ENCODE data around the gene KIRREL3.

The KIRREL3 gene

DNA sequence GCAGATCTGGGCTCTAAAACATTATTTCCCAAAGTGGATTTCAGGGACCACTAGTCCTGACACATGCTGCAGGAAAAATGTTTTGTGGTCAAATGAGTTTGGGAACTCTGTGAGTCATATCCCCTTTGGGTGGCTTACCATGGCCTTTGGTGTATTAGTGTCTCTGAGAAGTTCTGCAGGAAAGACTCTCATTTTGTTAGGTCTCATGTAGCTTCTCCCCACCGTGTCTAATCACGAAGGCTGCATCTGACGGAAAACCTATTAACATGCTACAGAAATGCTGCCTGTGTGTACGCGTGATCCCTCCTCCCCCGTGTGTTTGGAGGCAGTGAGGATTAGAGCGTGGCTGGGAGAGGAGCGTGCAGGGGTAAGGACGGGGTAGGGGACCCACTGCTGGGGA, 453.4 kb downstream of the KIRREL3 start:
- Mint-ChIP-seq H3K4me3 (no peak overlapping the region), H3K36me3 (ENCODE audit: low read depth) (no peaks in the 10 kb centered on the region), H3K4me1 (ENCODE audit: low read depth) (no peaks in the 10 kb centered on the region), H3K27ac (no peak overlapping the region), H3K9me3 (no peaks in the 10 kb centered on the region), H3K27me3 (peaks cover 14% of the 10 kb centered on the region)

DNA sequence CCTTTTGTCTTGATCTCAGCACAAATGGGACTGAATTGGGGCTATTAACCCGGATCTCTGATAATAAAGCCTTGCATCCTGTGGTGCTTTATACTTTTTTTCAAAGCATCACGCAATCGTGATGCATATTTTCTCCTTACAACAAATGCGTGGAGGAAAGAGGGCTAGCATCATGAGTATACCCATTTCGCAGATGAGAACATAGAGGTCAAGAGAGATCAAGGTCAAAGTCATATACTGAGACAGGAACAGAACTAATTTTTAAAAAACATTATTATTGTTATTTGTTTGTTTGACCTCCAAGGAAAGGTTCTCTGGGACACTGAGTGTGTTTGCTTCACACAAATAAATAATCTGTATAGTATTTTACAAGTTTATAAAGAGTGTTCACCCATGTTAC, 453.9 kb downstream of the KIRREL3 start:
- Mint-ChIP-seq H3K4me3 (no peak overlapping the region), H3K4me1 (ENCODE audit: low read depth) (no peaks in the 10 kb centered on the region), H3K36me3 (ENCODE audit: low read depth) (no peaks in the 10 kb centered on the region), H3K27me3 (peaks cover 14% of the 10 kb centered on the region), H3K27ac (no peak overlapping the region), H3K9me3 (no peaks in the 10 kb centered on the region)

DNA sequence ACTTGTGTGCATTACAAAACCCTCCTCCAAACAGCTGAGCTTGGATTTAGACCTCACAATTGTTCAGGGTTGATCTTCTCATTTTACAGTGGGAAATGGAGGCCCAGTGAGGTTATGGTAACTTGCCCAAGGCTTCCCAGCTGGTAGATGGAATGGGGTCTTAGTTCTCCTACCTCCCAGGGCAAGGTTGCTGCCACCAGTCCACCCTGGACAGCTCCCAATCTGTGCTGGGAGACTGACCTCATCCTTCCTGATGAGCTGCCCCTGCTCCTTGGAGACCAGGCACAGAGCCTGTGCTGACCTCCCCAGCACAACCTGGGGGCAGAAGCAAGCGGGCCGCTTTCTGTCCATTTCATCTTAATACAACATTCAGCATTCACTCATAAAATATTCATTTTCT, 454.4 kb downstream of the KIRREL3 start:
- Mint-ChIP-seq H3K4me3 (no peak overlapping the region), H3K9me3 (no peaks in the 10 kb centered on the region), H3K27me3 (peaks cover 14% of the 10 kb centered on the region), H3K27ac (no peak overlapping the region), H3K36me3 (ENCODE audit: low read depth) (no peaks in the 10 kb centered on the region), H3K4me1 (ENCODE audit: low read depth) (no peaks in the 10 kb centered on the region)

DNA sequence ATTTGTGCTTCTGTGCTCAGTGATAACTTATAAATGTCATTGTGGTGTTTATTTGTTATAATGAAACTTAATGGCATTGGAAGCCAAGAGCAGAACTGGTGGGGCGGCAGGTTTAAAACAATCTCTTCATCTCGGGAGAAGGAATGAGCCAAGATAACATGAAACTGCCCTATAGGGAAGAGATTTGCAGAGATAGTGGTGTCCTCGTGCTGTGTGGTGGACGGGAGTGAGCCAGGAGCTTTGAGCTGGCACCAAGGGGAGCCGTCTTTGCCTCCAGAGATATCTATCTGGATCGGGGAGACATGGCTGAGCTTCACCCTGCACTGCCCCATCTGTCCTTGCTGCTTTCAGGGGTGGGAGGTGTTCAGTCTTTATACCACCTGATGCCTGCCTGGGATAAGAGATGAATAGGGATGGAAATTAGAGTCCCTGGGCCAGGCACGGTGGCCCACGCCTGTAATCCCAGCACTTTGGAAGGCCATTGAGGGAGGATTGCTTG, 455.5 kb downstream of the KIRREL3 start:
- H3K27ac Mint-ChIP-seq = no peak overlapping the region
- H3K27me3 Mint-ChIP-seq = peaks cover 14% of the 10 kb centered on the region
- H3K4me3 Mint-ChIP-seq = no peak overlapping the region
- H3K36me3 Mint-ChIP-seq (ENCODE audit: low read depth) = no peaks in the 10 kb centered on the region
- H3K9me3 Mint-ChIP-seq = no peaks in the 10 kb centered on the region
- no peaks in the 10 kb centered on the region for H3K4me1 Mint-ChIP-seq (ENCODE audit: low read depth)

DNA sequence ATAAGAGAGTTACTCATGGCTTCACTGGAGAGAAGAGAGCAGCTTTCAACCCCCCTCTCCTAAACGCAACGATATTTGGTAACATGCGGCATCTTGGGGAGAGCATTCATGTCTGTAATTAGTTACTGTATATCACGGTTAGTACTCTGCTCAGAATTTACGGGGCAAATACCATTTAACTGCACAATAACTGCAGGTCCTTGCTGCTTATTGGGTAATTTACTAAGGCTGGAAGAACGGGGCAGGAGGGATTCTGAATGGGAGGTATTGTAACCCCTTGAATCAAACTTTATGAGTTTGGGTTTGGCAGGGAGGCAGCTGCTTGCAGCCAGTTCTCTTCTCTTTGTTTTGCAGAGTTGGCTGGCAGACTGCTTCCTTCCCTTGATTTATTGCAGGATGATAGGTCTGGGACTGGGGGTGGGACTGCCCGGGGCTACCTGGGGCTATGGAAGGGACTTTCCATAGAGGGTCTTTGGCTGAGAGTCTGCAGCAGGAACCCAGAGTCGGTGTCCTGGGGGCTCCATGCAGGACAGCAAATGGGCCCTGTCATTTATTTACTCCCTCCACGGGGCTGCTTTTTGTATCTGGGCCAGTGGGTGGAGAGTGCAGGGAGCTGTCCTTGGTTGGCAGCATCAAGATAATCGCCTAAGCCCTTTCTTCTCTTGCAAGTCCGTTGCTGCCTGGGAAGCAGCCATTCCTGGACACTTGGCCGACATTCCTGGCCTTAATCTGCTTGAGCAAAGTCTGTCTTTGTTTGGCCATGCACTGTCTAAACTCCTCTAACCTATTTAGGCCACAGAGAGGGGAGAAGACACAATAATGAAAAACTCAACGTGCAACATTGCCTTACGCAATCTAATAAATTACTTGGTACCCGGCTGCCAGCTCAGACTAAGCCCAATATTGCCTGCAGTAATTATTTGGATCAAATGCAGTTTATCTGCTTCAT, 456.2 kb downstream of the KIRREL3 start:
- H3K4me3 Mint-ChIP-seq = no peak overlapping the region
- H3K4me1 Mint-ChIP-seq (ENCODE audit: low read depth) = no peaks in the 10 kb centered on the region
- H3K9me3 Mint-ChIP-seq = no peaks in the 10 kb centered on the region
- H3K27me3 Mint-ChIP-seq = peaks cover 14% of the 10 kb centered on the region
- H3K36me3 Mint-ChIP-seq (ENCODE audit: low read depth) = no peaks in the 10 kb centered on the region
- H3K27ac Mint-ChIP-seq = no peak overlapping the region

DNA sequence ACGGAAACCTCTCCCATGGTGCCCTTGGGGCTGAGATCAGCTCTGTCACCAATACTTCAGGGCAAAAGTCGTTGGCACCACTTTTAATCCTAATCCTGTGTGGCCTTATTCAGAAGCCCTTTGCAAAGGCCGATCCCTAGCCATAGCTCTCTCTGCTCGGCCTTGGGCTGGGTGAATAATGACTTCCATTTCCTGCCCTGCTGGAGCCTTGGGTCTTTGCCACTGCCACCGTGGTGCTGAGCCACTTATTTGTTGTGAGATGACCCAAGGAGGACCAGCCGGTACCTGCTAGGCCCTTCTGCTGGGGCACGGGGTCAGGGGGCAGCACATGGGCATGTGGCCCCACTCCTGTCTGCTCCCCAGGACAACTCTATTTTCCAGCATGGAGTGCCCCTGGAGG, 456.9 kb downstream of the KIRREL3 start:
- Mint-ChIP-seq H3K9me3 (no peaks in the 10 kb centered on the region), H3K27ac (no peak overlapping the region), H3K36me3 (ENCODE audit: low read depth) (no peaks in the 10 kb centered on the region), H3K4me1 (ENCODE audit: low read depth) (no peaks in the 10 kb centered on the region), H3K4me3 (no peak overlapping the region), H3K27me3 (peaks cover 15% of the 10 kb centered on the region)

DNA sequence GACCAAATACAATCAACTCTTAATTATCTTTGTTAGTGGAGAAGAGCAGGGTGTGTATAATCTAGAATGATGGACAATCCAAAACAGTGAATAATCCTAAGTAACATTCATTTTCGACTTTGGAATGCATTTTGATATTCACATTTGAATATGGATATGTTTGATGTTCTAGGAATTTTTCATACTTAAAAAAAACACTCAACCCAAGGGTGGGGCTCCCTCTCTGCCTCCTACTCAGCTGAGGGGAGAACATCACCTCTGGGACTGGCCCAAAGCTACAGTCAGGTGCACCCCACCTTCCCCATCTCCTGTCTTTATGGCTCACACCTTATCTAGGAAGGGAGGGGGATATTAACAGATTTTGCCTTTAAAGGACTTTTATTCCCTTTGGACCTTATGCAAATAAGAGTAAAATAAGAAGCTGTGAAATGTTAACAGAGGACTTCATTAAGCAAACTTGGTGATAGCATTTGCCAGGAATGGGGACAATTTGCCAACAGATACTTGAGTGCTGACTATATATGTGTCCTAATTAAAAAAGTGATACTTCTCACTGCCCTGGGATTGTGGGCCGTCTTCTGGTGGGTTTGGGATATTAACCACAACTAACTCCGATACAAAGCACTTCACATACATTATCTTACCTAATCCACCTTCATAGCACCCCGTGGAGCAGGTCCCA, 458.1 kb downstream of the KIRREL3 start:
- H3K9me3 Mint-ChIP-seq = no peaks in the 10 kb centered on the region
- H3K27me3 Mint-ChIP-seq = peaks cover 17% of the 10 kb centered on the region
- H3K27ac Mint-ChIP-seq = no peak overlapping the region
- H3K4me3 Mint-ChIP-seq = no peak overlapping the region
- H3K4me1 Mint-ChIP-seq (ENCODE audit: low read depth) = no peaks in the 10 kb centered on the region
- H3K36me3 Mint-ChIP-seq (ENCODE audit: low read depth) = no peaks in the 10 kb centered on the region

DNA sequence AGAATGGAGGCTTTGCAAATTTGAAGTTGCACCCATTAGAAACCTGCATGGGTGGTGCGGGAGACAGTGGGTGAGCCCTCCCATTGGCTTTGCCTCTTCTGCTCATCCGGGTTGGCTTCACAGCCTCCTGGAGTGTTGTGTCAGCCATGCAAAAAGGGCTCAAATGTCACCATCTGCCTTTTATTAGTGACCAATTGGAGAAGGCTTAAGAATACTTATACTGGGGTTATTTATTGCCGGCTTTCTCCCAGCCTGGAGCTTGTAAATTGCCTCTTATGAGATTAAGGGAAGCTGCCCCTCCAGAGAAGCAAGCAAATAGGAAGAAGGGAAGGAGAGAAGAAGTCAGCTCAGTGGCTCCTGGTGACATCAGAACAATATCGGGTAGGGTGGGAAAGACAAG, 462.5 kb downstream of the KIRREL3 start:
- Mint-ChIP-seq H3K27me3 (peaks cover 7% of the 10 kb centered on the region), H3K27ac (no peak overlapping the region), H3K4me3 (no peak overlapping the region), H3K36me3 (ENCODE audit: low read depth) (no peaks in the 10 kb centered on the region), H3K9me3 (no peaks in the 10 kb centered on the region), H3K4me1 (ENCODE audit: low read depth) (no peaks in the 10 kb centered on the region)

DNA sequence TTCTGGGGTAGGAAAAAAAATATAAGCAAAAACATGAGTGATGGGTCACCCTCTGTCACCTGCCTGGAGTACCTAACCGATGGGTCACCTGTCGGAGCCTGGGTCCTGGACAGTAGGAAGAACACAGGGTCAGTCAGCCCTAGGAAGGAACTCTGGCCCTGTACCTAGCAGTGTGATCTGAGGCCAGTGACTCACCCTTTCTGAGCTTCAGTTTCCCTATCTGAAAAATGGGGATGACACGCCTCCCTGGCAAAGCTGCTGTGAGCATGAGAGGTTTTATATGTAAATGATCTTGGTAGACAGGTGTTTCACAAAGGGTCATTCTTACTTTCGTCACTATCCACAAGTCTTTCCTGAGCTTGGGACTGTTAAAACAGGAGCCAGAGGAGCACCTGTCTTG, 463.1 kb downstream of the KIRREL3 start:
- H3K9me3 Mint-ChIP-seq = no peaks in the 10 kb centered on the region
- peaks cover 3% of the 10 kb centered on the region for H3K27me3 Mint-ChIP-seq
- H3K36me3 Mint-ChIP-seq (ENCODE audit: low read depth) = no peaks in the 10 kb centered on the region
- no peak overlapping the region for H3K4me3 Mint-ChIP-seq
- H3K4me1 Mint-ChIP-seq (ENCODE audit: low read depth) = no peaks in the 10 kb centered on the region
- H3K27ac Mint-ChIP-seq = no peak overlapping the region

DNA sequence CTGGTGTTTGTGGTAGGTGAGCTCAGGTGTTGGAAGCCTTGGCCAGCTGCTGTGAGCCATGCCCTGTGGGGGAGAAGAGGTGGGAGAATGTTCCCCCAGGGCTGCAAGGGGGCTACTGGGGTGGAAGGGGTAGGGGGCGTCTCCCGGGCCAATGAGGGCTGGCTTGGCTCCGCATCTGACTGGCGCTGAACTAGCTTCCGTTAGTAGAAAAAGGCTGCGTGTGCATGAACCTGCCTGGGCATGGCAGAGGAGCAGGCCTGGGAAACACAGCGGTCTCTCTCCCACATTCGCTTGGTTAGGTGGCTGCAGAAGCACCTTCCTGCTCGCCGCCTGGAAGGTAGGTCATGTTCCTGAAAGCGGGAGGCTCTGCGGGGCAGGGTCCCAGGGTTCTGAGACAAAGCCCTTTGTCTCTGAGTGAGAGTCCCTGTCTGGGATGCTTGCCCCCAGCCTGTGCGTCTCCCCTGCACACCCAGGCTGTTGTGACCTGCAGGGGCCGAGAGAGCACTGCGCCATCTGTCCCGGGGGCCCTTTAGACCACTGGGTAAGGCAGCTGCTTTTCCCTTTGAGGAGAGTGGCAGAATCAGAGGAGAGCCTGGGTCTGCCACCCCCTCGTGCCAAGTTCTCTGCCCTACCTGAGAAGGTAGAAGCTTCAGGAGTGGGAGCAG, 466.3 kb downstream of the KIRREL3 start:
- H3K36me3 Mint-ChIP-seq (ENCODE audit: low read depth) = no peaks in the 10 kb centered on the region
- H3K27me3 Mint-ChIP-seq = peaks cover 10% of the 10 kb centered on the region

DNA sequence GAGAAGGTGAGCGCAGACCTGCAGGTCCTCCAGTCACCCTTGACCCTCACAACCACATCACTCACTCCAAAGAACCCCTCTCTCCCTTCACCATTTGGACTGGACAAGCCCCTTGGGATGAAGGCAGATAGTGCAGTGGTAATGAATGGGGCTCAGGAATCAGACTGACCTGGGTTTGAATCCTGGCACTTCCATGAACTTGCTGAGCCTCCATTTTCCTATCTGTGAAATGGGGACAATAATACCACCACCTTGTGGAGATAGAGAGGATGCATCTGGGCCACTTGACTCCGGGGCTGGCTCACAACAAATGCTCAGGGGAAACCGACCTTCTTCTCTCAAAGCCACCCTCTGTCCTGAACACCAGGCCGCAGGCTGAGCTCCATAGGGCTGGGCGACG, 467.0 kb downstream of the KIRREL3 start:
- Mint-ChIP-seq H3K27me3 (peaks cover 8% of the 10 kb centered on the region), H3K27ac (no peak overlapping the region), H3K36me3 (ENCODE audit: low read depth) (no peaks in the 10 kb centered on the region)

More for the DNA sequence above, 466.3 kb downstream of the KIRREL3 start:
- Mint-ChIP-seq H3K4me1 (ENCODE audit: low read depth) (no peaks in the 10 kb centered on the region), H3K9me3 (no peaks in the 10 kb centered on the region), H3K4me3 (no peak overlapping the region), H3K27ac (no peak overlapping the region)

DNA sequence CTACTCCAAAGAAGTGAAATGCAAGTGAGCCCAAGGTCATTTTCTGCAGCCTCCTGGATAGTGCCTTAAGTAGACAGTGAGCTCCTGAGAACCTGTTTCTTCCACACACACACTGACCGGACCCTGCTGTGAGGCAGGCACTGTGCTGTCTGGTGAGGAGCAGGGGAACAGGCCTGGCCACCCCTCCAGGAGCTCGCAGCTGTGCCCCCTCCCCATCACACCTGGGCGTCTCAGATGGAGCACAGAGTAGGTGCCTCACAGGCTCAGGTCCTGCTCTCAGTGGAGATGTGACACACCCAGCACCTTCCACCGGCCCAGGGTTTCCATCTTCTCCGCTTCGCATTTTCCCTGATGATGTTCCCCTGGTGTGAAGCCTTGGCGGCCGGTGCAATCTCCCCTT, 470.2 kb downstream of the KIRREL3 start:
- no peaks in the 10 kb centered on the region for H3K36me3 Mint-ChIP-seq (ENCODE audit: low read depth)
- no peaks in the 10 kb centered on the region for H3K9me3 Mint-ChIP-seq
- H3K27ac Mint-ChIP-seq = no peak overlapping the region
- peaks cover 13% of the 10 kb centered on the region for H3K27me3 Mint-ChIP-seq
- H3K4me3 Mint-ChIP-seq = no peak overlapping the region
- no peaks in the 10 kb centered on the region for H3K4me1 Mint-ChIP-seq (ENCODE audit: low read depth)

More for the DNA sequence above, 467.0 kb downstream of the KIRREL3 start:
- Mint-ChIP-seq H3K4me3 (no peak overlapping the region), H3K9me3 (no peaks in the 10 kb centered on the region), H3K4me1 (ENCODE audit: low read depth) (no peaks in the 10 kb centered on the region)

DNA sequence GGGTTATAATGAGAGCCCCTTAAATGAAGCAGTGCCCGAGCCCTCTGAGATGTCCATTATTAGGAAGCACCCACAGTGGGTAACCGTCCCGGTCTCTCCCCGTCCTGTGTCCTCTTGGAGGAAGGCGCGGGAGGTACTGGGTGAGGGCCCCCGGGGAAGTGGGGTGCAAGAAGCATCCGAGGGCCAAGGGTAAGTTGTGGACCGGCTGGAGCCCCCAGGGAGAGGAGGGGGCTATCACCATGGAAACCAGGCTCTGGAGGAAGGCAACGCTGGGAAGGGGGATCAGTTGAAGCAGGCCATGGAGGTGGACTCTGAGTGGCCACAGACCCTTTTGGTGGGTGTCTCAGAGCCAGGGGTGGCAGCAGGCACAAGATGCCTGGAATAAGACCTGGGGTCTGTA, 471.5 kb downstream of the KIRREL3 start:
- Mint-ChIP-seq H3K27me3 (peaks cover 13% of the 10 kb centered on the region), H3K27ac (no peak overlapping the region), H3K36me3 (ENCODE audit: low read depth) (no peaks in the 10 kb centered on the region), H3K4me1 (ENCODE audit: low read depth) (no peaks in the 10 kb centered on the region), H3K4me3 (no peak overlapping the region), H3K9me3 (no peaks in the 10 kb centered on the region)

DNA sequence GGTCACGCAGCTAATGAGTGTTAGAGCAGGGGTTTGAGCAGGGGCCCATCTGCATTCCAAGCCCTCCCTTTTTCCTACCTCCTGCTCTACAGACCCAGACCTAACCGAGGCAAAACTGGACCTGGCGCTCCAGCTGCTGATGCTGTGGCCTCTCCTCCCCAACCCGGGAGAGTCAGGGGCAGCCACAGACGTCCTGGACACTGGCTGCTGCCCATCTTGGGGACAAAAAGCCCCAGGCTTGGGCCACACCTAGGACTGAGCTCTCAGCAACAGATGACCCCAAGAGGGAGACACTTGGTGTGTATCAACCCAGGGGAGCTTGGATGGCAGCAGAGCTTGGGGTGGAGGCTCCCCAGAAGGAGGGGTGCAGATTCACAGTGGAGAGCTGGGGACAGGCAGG, 472.5 kb downstream of the KIRREL3 start:
- no peaks in the 10 kb centered on the region for H3K9me3 Mint-ChIP-seq
- H3K27ac Mint-ChIP-seq = no peak overlapping the region
- H3K4me3 Mint-ChIP-seq = no peak overlapping the region
- no peaks in the 10 kb centered on the region for H3K36me3 Mint-ChIP-seq (ENCODE audit: low read depth)
- peaks cover 17% of the 10 kb centered on the region for H3K27me3 Mint-ChIP-seq
- H3K4me1 Mint-ChIP-seq (ENCODE audit: low read depth) = no peaks in the 10 kb centered on the region

DNA sequence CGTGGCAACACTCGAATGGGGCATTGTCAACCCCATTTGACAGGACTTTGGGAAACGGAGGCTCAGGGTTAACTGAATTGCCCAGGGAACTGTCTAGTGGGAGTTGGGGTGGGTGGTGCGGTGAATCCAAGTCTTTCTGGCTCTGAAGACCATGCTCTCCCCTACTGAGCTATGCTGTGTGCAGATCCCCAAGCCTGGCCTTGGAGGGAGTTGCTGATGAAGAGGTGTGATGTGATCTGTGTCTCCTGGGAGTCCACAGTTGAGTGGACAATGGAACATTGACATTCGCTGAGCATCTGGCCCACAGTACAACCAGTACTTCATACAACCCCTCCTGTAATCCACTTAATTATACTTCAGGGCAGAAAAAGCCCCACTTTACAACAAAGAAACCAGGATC, 472.9 kb downstream of the KIRREL3 start:
- Mint-ChIP-seq H3K4me1 (ENCODE audit: low read depth) (no peaks in the 10 kb centered on the region), H3K27me3 (peaks cover 17% of the 10 kb centered on the region), H3K27ac (no peak overlapping the region), H3K36me3 (ENCODE audit: low read depth) (no peaks in the 10 kb centered on the region), H3K9me3 (no peaks in the 10 kb centered on the region), H3K4me3 (no peak overlapping the region)
